Measurements from ENCODE around the gene ESD.

ESD gene

DNA sequence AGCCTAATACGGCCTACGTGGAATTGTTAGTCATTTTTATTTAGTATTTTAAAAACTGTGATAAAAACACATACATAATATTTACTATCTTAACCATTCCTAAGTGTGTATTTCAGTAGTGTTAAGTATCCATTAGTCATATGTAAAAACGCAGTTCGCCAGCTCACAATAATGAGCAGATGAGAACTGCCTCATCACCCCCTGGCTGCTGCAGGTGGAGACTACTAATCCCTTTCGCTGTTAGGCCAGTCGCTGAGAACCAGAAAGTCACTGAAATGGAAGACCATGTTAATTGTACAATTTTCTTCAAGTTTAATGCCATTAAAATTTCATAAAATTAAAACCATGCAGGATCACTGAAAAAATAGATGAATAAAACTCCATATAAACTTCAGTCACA, 1.6 kb downstream of the ESD start:
- no peak overlapping the region for H3K4me3 ChIP-seq (ENCODE audit: low read depth in 1 of 2, low read length in 1 of 2)

GRCh38 chr13:46783504-46783903, 13.5 kb downstream of the ESD start:
- Histone ChIP-seq H3K27me3 (no peaks in the 10 kb centered on the region), H3K27ac (no peak overlapping the region), H3K4me1 (ENCODE audit: control insufficient read depth in 1 of 2, insufficient read depth in 1 of 2, low read depth in 1 of 2, low read length in 1 of 2) (no peaks in the 10 kb centered on the region), H3K9me3 (no peaks in the 10 kb centered on the region), H3K36me3 (peaks cover 63% of the 10 kb centered on the region), H3K4me3 (ENCODE audit: low read depth in 1 of 2, low read length in 1 of 2) (no peak overlapping the region)
- TF ChIP-seq, protein P1, sequence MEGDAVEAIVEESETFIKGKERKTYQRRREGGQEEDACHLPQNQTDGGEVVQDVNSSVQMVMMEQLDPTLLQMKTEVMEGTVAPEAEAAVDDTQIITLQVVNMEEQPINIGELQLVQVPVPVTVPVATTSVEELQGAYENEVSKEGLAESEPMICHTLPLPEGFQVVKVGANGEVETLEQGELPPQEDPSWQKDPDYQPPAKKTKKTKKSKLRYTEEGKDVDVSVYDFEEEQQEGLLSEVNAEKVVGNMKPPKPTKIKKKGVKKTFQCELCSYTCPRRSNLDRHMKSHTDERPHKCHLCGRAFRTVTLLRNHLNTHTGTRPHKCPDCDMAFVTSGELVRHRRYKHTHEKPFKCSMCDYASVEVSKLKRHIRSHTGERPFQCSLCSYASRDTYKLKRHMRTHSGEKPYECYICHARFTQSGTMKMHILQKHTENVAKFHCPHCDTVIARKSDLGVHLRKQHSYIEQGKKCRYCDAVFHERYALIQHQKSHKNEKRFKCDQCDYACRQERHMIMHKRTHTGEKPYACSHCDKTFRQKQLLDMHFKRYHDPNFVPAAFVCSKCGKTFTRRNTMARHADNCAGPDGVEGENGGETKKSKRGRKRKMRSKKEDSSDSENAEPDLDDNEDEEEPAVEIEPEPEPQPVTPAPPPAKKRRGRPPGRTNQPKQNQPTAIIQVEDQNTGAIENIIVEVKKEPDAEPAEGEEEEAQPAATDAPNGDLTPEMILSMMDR (IDR thresholded peaks at IDR 0.05): no peak

More for the DNA sequence above, 1.6 kb downstream of the ESD start:
- Histone ChIP-seq H3K27ac (no peak overlapping the region), H3K4me1 (ENCODE audit: control insufficient read depth in 1 of 2, insufficient read depth in 1 of 2, low read depth in 1 of 2, low read length in 1 of 2) (peaks cover 16% of the 10 kb centered on the region in 2 experiments), H3K36me3 (peaks cover 10% of the 10 kb centered on the region), H3K27me3 (no peaks in the 10 kb centered on the region), H3K9me3 (no peaks in the 10 kb centered on the region)
- TF ChIP-seq, protein P1 (IDR thresholded peaks at IDR 0.05): no peak

DNA sequence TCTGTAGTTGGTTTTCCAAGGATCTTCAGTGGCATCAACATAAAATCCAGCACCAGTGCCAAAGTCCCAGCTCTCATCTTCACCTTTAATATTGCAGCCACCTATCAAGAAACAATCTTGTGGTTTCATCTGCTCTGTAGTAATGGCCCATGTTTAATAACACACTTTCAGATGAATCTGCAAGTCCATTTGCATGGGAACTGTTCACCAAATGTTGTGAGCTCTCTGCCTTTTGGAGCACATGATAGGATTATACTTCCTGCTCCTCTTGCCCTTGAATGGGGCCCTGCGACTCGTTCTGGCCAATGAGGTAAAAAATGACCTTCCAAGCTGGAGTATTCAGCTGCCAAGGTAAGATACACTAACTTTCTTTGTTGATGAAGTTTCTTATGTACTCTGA, 14.3 kb downstream of the ESD start:
- H3K4me1 ChIP-seq (ENCODE audit: control insufficient read depth in 1 of 2, insufficient read depth in 1 of 2, low read depth in 1 of 2, low read length in 1 of 2): no peaks in the 10 kb centered on the region
- no peak overlapping the region for H3K4me3 ChIP-seq (ENCODE audit: low read depth in 1 of 2, low read length in 1 of 2)
- peaks cover 65% of the 10 kb centered on the region for H3K36me3 ChIP-seq
- no peaks in the 10 kb centered on the region for H3K9me3 ChIP-seq
- no peak overlapping the region for H3K27ac ChIP-seq
- no peaks in the 10 kb centered on the region for H3K27me3 ChIP-seq
- TF ChIP-seq, protein P1 (IDR thresholded peaks at IDR 0.05): no peak

DNA sequence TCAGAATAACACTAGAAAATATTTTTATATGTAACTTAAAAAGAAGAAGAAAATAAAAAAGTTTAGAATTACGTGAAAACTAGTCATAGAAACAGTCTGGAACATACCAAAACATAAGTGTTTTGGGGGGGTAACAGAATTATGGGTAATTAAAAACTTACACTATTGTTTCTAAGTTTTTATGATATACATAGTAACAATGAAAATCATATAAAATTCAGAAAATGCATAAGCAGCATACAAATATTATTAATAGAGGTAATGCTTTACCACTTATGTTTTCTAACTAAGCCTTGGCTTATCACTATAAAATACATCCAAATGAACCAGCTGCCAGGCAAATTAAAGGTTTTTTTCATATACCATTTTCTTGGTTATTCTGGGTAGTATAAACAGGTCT, 14.9 kb downstream of the ESD start:
- no peak overlapping the region for H3K4me3 ChIP-seq (ENCODE audit: low read depth in 1 of 2, low read length in 1 of 2)
- no peaks in the 10 kb centered on the region for H3K27me3 ChIP-seq
- no peaks in the 10 kb centered on the region for H3K4me1 ChIP-seq (ENCODE audit: control insufficient read depth in 1 of 2, insufficient read depth in 1 of 2, low read depth in 1 of 2, low read length in 1 of 2)
- no peak overlapping the region for H3K27ac ChIP-seq
- H3K9me3 ChIP-seq: no peaks in the 10 kb centered on the region
- TF ChIP-seq, protein P1 (IDR thresholded peaks at IDR 0.05): no peak
- H3K36me3 ChIP-seq: peaks cover 71% of the 10 kb centered on the region

DNA sequence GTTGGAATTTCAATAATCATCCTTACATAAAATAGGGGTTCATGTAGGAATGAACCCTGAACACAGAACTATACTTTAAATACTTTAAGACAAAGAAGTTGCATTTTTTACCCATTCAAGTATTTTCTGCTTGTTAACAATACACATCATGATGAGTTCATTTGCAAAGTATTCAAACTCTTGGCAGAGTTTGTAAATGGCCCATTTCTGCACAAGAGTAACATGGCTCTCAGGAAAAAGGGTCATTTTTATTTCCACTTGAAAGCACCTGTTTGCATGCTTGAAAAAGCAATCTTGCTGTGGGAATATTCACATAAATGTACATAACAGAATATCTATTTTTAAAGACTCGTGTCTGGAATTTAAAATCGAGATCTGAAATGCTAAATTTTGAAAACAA, 18.1 kb downstream of the ESD start:
- Histone ChIP-seq H3K4me3 (ENCODE audit: low read depth in 1 of 2, low read length in 1 of 2) (no peak overlapping the region), H3K9me3 (no peaks in the 10 kb centered on the region), H3K27ac (no peak overlapping the region), H3K36me3 (peaks cover 78% of the 10 kb centered on the region), H3K27me3 (no peaks in the 10 kb centered on the region), H3K4me1 (ENCODE audit: control insufficient read depth in 1 of 2, insufficient read depth in 1 of 2, low read depth in 1 of 2, low read length in 1 of 2) (no peaks in the 10 kb centered on the region)
- TF ChIP-seq, protein P1 (IDR thresholded peaks at IDR 0.05): no peak

GRCh38 chr13:46778095-46778494, 18.9 kb downstream of the ESD start:
- Histone ChIP-seq H3K27ac (no peak overlapping the region), H3K4me3 (ENCODE audit: low read depth in 1 of 2, low read length in 1 of 2) (no peak overlapping the region), H3K4me1 (ENCODE audit: control insufficient read depth in 1 of 2, insufficient read depth in 1 of 2, low read depth in 1 of 2, low read length in 1 of 2) (no peaks in the 10 kb centered on the region), H3K36me3 (peaks cover 79% of the 10 kb centered on the region), H3K27me3 (no peaks in the 10 kb centered on the region), H3K9me3 (no peaks in the 10 kb centered on the region)
- TF ChIP-seq, protein P1 (IDR thresholded peaks at IDR 0.05): no peak

All from neutrophil (primary cell).